IMR-90 (cell line): ENCODE results near the gene C1QTNF8. TPM values are rescaled to one million over a fixed set of nuclear protein-coding genes. Genes with fewer than 3 reads are reported as not detected.

ENCODE experiments used
- ATAC-seq: fragments of 200-7000 bp; cut with Tn5 transposase; 2 replicates; pipeline ENCODE4 v1.9.1; 2020; ENCODE audit warnings: low read depth, mild to moderate bottlenecking, moderate library complexity
- BruUV-seq: library from RNA; stranded (reverse); fragments of 400-500 nt; replicated peaks from 2 replicates; lab custom pipeline; 2021; lab: Mats Ljungman, UMichigan
- CTCF ChIA-PET: fragments of 300-600 bp; formaldehyde crosslinking; extraction: SDS; loops from one replicate; lab custom pipeline; 2021; ENCODE audit warnings: antibody characterized with exemption; lab: Yijun Ruan, JAX
- POLR2A ChIA-PET: fragments of 300-600 bp; sonication (Branson Sonifier 250); formaldehyde crosslinking; loops from one replicate; lab custom pipeline; 2022; ENCODE audit warnings: antibody characterized with exemption; ENCODE audit not compliant: unreplicated experiment; lab: Charles Lee
- DNase-seq: peaks from one replicate; pipeline ENCODE4 v3.0.0; 2013
- H2AFZ ChIP-seq: replicated peaks from 2 replicates; pipeline ENCODE3; 2013; ENCODE audit warnings: low read length, mild to moderate bottlenecking; ENCODE audit not compliant: poor library complexity
- H2AK5ac ChIP-seq: 2 replicates; pipeline ENCODE4 v1.6.1; 2013; ENCODE audit warnings: low read depth, low read length, inconsistent platforms
- H2AK9ac ChIP-seq: replicated peaks from 2 replicates; pipeline ENCODE3; 2013; ENCODE audit warnings: mild to moderate bottlenecking, low read depth, low read length, moderate library complexity; ENCODE audit not compliant: poor library complexity
- H2BK120ac ChIP-seq: 2 replicates; pipeline ENCODE4 v1.6.1; 2013; ENCODE audit warnings: low read depth, low read length, inconsistent platforms
- H2BK15ac ChIP-seq: 3 replicates; pipeline ENCODE4 v1.6.1; 2013; ENCODE audit warnings: low read depth, low read length, inconsistent platforms
- H2BK20ac ChIP-seq: 2 replicates; pipeline ENCODE4 v1.6.1; 2013; ENCODE audit warnings: low read depth, mild to moderate bottlenecking, inconsistent platforms, low read length, moderate library complexity
- H2BK5ac ChIP-seq: 2 replicates; pipeline ENCODE4 v1.6.1; 2013; ENCODE audit warnings: mild to moderate bottlenecking, low read depth, low read length, inconsistent platforms; ENCODE audit not compliant: poor library complexity, severe bottlenecking
- H3K14ac ChIP-seq: replicated peaks from 2 replicates; pipeline ENCODE4 v1.6.1; 2013; ENCODE audit warnings: low read depth, low read length, inconsistent platforms
- H3K18ac ChIP-seq: 2 replicates; pipeline ENCODE4 v1.6.1; 2013; ENCODE audit warnings: low read depth, low read length, control low read depth
- H3K23ac ChIP-seq: 2 replicates; pipeline ENCODE4 v1.6.1; 2013; ENCODE audit warnings: low read depth, low read length, inconsistent platforms
- H3K27ac ChIP-seq: 2 replicates; pipeline ENCODE4 v1.5.1; 2013; ENCODE audit warnings: mild to moderate bottlenecking, control low read depth, low read length; ENCODE audit not compliant: insufficient read depth
- H3K27me3 ChIP-seq: 2 replicates; pipeline ENCODE4 v1.6.1; 2013; ENCODE audit warnings: low read length; ENCODE audit not compliant: control insufficient read depth, insufficient read depth
- H3K36me3 ChIP-seq: 2 replicates; pipeline ENCODE4 v1.6.1; 2013; ENCODE audit warnings: low read length, mixed read lengths; ENCODE audit not compliant: control insufficient read depth, insufficient read depth
- H3K4ac ChIP-seq: 2 replicates; pipeline ENCODE4 v1.6.1; 2013; ENCODE audit warnings: low read depth, low read length, inconsistent platforms
- H3K4me1 ChIP-seq: 2 replicates; pipeline ENCODE4 v1.6.1; 2013; ENCODE audit warnings: low read length, mixed read lengths; ENCODE audit not compliant: control insufficient read depth, insufficient read depth
- H3K4me2 ChIP-seq: 2 replicates; pipeline ENCODE4 v1.6.1; 2013; ENCODE audit warnings: low read depth, mild to moderate bottlenecking, control low read depth, low read length, moderate library complexity
- H3K4me3 ChIP-seq: 2 replicates; pipeline ENCODE4 v1.5.1; 2013; ENCODE audit warnings: low read depth, mild to moderate bottlenecking, control low read depth, low read length, moderate library complexity; ENCODE audit not compliant: insufficient read depth
- H3K56ac ChIP-seq: 2 replicates; pipeline ENCODE4 v1.6.1; 2013; ENCODE audit warnings: low read length, inconsistent platforms; ENCODE audit not compliant: insufficient read depth; ENCODE audit errors: extremely low read depth
- H3K79me1 ChIP-seq, 2 experiments: 2 replicates each; pipeline ENCODE4 v1.6.1; 2013; ENCODE audit warnings: low read length in 2 of 2, inconsistent platforms in 1 of 2, low read depth in 1 of 2
- H3K9ac ChIP-seq: 2 replicates; pipeline ENCODE4 v1.6.1; 2013; ENCODE audit warnings: low read depth, low read length, control low read depth
- H3K9me1 ChIP-seq: 2 replicates; pipeline ENCODE4 v1.6.1; 2013; ENCODE audit warnings: low read length, inconsistent platforms; ENCODE audit not compliant: insufficient read depth
- H3K9me3 ChIP-seq: 2 replicates; pipeline ENCODE4 v1.6.1; 2013; ENCODE audit warnings: low read length; ENCODE audit not compliant: control insufficient read depth, insufficient read depth
- H4K20me1 ChIP-seq: 2 replicates; pipeline ENCODE4 v1.6.1; 2013; ENCODE audit warnings: low read length, inconsistent platforms; ENCODE audit not compliant: insufficient read depth
- H4K5ac ChIP-seq: 2 replicates; pipeline ENCODE4 v1.6.1; 2013; ENCODE audit warnings: mild to moderate bottlenecking, low read depth, low read length, control low read depth
- H4K8ac ChIP-seq, 2 experiments: 2 replicates each; pipeline ENCODE4 v1.6.1; 2013; ENCODE audit warnings: low read depth in 2 of 2, low read length in 2 of 2, control low read depth in 1 of 2, inconsistent platforms in 1 of 2
- H4K91ac ChIP-seq: 2 replicates; pipeline ENCODE4 v1.6.1; 2013; ENCODE audit warnings: low read depth, low read length, inconsistent platforms; ENCODE audit not compliant: insufficient read depth
- BHLHE40 ChIP-seq: fragments of 150-350 bp; IDR thresholded peaks from 2 replicates; pipeline ENCODE4 v1.6.1; 2016; ENCODE audit warnings: mild to moderate bottlenecking, low read depth, low read length
- CEBPB ChIP-seq: IDR thresholded peaks from 2 replicates; pipeline ENCODE4 v1.6.1; 2012; ENCODE audit warnings: low read depth, low read length, improper control_type of control experiment
- CHD1 ChIP-seq: IDR thresholded peaks from 2 replicates; pipeline ENCODE4 v1.6.1; 2012; ENCODE audit warnings: low read depth, low read length, improper control_type of control experiment
- ELK1 ChIP-seq: fragments of 150-350 bp; IDR thresholded peaks from 2 replicates; pipeline ENCODE4 v1.6.1; 2016; ENCODE audit warnings: low read depth, mild to moderate bottlenecking, low read length, moderate library complexity, borderline replicate concordance
- MAFK ChIP-seq: IDR thresholded peaks from 2 replicates; pipeline ENCODE4 v1.6.1; 2012; ENCODE audit warnings: low read depth, low read length, improper control_type of control experiment
- MAZ ChIP-seq: IDR thresholded peaks from 2 replicates; pipeline ENCODE4 v1.6.1; 2012; ENCODE audit warnings: low read depth, mild to moderate bottlenecking, low read length, improper control_type of control experiment, moderate library complexity, borderline replicate concordance
- MXI1 ChIP-seq: IDR thresholded peaks from 2 replicates; pipeline ENCODE4 v1.6.1; 2012; ENCODE audit warnings: low read depth, mild to moderate bottlenecking, low read length, moderate library complexity, borderline replicate concordance
- NFE2L2 ChIP-seq: fragments of 150-350 bp; IDR thresholded peaks from 2 replicates; pipeline ENCODE4 v1.6.1; 2016; ENCODE audit warnings: low read depth, mild to moderate bottlenecking, low read length
- POLR2A ChIP-seq: IDR thresholded peaks from 2 replicates; pipeline ENCODE4 v1.6.1; 2012; ENCODE audit warnings: mild to moderate bottlenecking, low read depth, low read length
- RAD21 ChIP-seq: IDR thresholded peaks from 2 replicates; pipeline ENCODE4 v1.6.1; 2012; ENCODE audit warnings: low read length, improper control_type of control experiment
- RCOR1 ChIP-seq: IDR thresholded peaks from 2 replicates; pipeline ENCODE4 v1.6.1; 2012; ENCODE audit warnings: mild to moderate bottlenecking, low read length, improper control_type of control experiment; ENCODE audit not compliant: insufficient replicate concordance
- USF2 ChIP-seq: fragments of 150-350 bp; IDR thresholded peaks from 2 replicates; pipeline ENCODE4 v1.6.1; 2017; ENCODE audit warnings: mild to moderate bottlenecking, antibody characterized with exemption, low read length, low read depth
- WGBS, 2 experiments: methylation state at CpG; one replicate each; pipeline versions ENCODE4 v1.1.5 to v1.1.7; 2013; ENCODE audit warnings: missing lambda C conversion rate in 2 of 2; ENCODE audit not compliant: insufficient read length in 1 of 2; ENCODE audit errors: extremely low coverage in 2 of 2; 5-methylcytosine and 5-hydroxymethylcytosine counted together
- dilution Hi-C: fragments of 300-500 bp; cut with HindIII; formaldehyde crosslinking; loops from one replicate; pipeline ENCODE4 v1.14.3; 2018; ENCODE audit warnings: low sequenced_read_pairs; ENCODE audit not compliant: unreplicated experiment
- in situ Hi-C: fragments of 300-500 bp; cut with MboI; formaldehyde crosslinking; loops from 3 replicates; pipeline ENCODE4 v1.14.3; 2019; ENCODE audit warnings: low sequenced_read_pairs, inconsistent platforms, mixed read lengths
- intact Hi-C: fragments of 100-400 bp; cut with micrococcal nuclease; formaldehyde crosslinking; loops from 2 replicates; pipeline ENCODE4 v1.10.0; 2022
- polyA plus RNA-seq, 3 experiments: library from polyadenylated mRNA; depleted of rRNA; stranded (reverse); fragments of >200 nt; gene quantifications; 2 replicates each; pipeline ENCODE4 v1.2.3, GENCODE V29; 2012; ENCODE audit warnings: low replicate concordance in 1 of 3
- total RNA-seq: library from RNA; depleted of rRNA; stranded (reverse); fragments of >200 nt; gene quantifications from 2 replicates; pipeline ENCODE4 v1.2.3, GENCODE V29; 2012
- TF ChIP-seq, protein P1 (sequence below): conservative IDR thresholded peaks from 2 replicates; pipeline ENCODE4 v1.5.1; 2012; ENCODE audit warnings: mild to moderate bottlenecking, low read depth, low read length, improper control_type of control experiment

C1QTNF8 gene
- total and polyA plus RNA-seq, 2 of the 4 experiments (the other 2 are of a cell fraction) = not detected

DNA sequence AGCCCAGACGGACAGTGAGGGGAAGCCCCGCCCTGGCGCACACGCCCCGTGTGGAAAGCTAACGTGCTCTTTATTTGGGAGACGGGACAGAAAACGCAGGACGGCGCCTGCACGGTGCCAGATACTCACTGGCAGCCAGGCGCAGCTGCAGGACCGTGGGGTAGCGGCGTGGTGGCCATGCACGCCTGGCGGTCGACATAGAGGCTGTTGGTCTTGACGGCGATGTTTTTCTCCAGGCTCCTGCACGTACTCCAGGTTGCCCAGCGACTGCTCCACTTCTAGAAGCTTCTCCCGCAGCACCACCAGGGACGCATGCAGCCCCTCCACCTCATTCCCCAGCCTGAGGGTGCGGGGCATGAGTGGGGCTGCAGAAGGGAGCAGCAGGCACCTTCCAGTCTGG lies 5.1 kb upstream of the C1QTNF8 start:
- CTCF ChIA-PET = no interaction called here
- intact Hi-C loops = no loop called here
- TF ChIP-seq RCOR1 (no peak), MXI1 (no peak), RAD21 (no peak), ELK1 (no peak), MAZ (no peak), POLR2A (no peak), NFE2L2 (no peak), CHD1 (no peak), MAFK (no peak), BHLHE40 (no peak), USF2 (no peak), CEBPB (no peak)
- TF ChIP-seq, protein P1, sequence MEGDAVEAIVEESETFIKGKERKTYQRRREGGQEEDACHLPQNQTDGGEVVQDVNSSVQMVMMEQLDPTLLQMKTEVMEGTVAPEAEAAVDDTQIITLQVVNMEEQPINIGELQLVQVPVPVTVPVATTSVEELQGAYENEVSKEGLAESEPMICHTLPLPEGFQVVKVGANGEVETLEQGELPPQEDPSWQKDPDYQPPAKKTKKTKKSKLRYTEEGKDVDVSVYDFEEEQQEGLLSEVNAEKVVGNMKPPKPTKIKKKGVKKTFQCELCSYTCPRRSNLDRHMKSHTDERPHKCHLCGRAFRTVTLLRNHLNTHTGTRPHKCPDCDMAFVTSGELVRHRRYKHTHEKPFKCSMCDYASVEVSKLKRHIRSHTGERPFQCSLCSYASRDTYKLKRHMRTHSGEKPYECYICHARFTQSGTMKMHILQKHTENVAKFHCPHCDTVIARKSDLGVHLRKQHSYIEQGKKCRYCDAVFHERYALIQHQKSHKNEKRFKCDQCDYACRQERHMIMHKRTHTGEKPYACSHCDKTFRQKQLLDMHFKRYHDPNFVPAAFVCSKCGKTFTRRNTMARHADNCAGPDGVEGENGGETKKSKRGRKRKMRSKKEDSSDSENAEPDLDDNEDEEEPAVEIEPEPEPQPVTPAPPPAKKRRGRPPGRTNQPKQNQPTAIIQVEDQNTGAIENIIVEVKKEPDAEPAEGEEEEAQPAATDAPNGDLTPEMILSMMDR = no peak
- Histone ChIP-seq H3K23ac (no peak overlapping the region), H2BK20ac (no peak overlapping the region), H3K27ac (no peak overlapping the region), H4K91ac (no peak overlapping the region), H4K5ac (no peak overlapping the region), H3K27me3 (peaks cover 20% of the 10 kb centered on the region; the same call in 1 of the 2 replicates), H2BK120ac (no peak overlapping the region), H3K4me1 (0 out of 2 replicates have a peak, but pooled peaks cover 2% of the 10 kb centered on the region), H3K79me1 (no peaks in the 10 kb centered on the region), H2BK15ac (no peak overlapping the region), H2BK5ac (no peak overlapping the region), H3K36me3 (no peaks in the 10 kb centered on the region), H2AFZ (no peak overlapping the region), H3K4me2 (no peak overlapping the region), H2AK9ac (no peak overlapping the region), H3K14ac (no peak overlapping the region), H4K20me1 (no peaks in the 10 kb centered on the region; the same call in 1 of the 2 replicates), H3K56ac (no peak overlapping the region), H3K9me3 (no peaks in the 10 kb centered on the region), H3K18ac (no peak overlapping the region), H3K9ac (no peak overlapping the region), H3K4me3 (no peak overlapping the region), H2AK5ac (no peak overlapping the region), H3K9me1 (no peaks in the 10 kb centered on the region), H3K4ac (no peak overlapping the region), H4K8ac (no peak overlapping the region)
- POLR2A ChIA-PET = no interaction called here
- no TSS peak for BruUV-seq
- no peak for ATAC-seq
- DNase-seq = no peak
- in situ Hi-C loops = no loop called here
- dilution Hi-C loops = no loop called here
- 67% methylated on average over 15 of the region's 25 CpGs; no CpG with 5 or more reads in 1 of the 2 experiments for WGBS, 2 experiments
